ENCODE measurements around the gene ZFYVE28. TPM values are rescaled to one million over a fixed set of nuclear protein-coding genes. Genes with fewer than 3 reads are reported as not detected.
"Not testable (repeated sequence)": the region's sequence is repeated elsewhere in the genome, so short reads cannot be mapped to it uniquely, and the experiment has no call there.

ZFYVE28 gene
- polyA plus RNA-seq, 1 donor from 2014 or later = 1.0 TPM

DNA sequence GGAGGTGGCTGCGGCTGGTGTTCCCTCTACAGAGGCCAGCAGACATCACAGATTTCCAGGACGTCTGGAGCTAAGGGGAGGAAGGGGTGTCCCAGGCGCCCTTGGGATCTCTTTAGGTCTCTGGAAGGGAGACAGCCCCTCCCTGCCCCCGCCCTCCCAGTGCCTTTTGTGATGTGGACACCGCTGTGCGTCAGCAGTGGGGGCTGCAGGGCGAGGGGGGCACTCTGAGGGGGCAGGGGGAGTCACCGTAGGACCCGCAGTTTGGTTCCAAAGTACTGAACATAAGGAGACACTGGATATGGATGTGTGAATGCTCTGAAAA lies 130.9 kb downstream of the ZFYVE28 start:
- peak overlapping the region in 1 of 3 donors; percentile 31 for H3K27ac Mint-ChIP-seq
- H3K27me3 Mint-ChIP-seq = peaks cover 2% of the 10 kb centered on the region
- H3K4me1 Mint-ChIP-seq = peaks cover 5 to 8% (median 7%) of the 10 kb centered on the region in 3 donors
- no peak overlapping the region for H3K4me3 Mint-ChIP-seq
- peaks cover 4% of the 10 kb centered on the region for H3K36me3 Mint-ChIP-seq
- no peaks in the 10 kb centered on the region for H3K9me3 Mint-ChIP-seq

DNA sequence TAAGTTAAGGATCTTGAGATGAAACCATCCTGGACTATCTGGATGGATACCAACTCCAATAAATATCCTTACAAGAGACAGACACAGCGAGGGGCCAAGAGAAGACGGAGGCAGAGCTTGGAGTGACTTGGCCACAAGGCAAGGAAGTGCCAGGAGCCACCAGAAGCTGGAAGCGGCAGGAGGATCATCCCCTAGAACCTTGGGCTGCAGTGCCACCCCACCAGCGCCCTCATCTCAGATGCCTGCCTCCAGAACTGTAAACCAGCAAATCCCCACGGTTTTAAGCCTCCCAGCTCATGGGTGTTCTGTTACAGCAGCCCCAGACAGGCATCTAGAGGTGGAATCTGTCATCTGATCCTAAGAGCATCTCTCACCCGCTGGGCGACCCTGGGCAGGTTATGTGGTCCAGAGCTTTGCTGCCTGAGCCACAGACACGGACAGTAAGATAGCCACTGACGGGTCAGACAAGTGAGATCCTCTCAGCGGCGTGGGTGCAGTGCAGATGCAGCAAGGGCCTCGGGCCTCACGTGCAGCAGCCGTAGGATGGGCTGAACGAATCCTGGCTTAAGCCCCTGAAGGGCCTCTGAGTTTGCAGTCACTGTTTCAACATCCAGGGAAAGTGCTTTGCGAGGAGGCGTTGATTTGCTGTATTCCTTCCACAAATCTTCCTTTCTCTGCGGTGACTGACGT lies 131.4 kb downstream of the ZFYVE28 start:
- Mint-ChIP-seq H3K27me3 (peaks cover 2% of the 10 kb centered on the region), H3K9me3 (no peaks in the 10 kb centered on the region), H3K36me3 (peaks cover 4% of the 10 kb centered on the region), H3K27ac (peak overlapping the region in 2 of 3 donors; percentile 31 to 56), H3K4me1 (peaks cover 10% of the 10 kb centered on the region in 3 donors), H3K4me3 (no peak overlapping the region)

DNA sequence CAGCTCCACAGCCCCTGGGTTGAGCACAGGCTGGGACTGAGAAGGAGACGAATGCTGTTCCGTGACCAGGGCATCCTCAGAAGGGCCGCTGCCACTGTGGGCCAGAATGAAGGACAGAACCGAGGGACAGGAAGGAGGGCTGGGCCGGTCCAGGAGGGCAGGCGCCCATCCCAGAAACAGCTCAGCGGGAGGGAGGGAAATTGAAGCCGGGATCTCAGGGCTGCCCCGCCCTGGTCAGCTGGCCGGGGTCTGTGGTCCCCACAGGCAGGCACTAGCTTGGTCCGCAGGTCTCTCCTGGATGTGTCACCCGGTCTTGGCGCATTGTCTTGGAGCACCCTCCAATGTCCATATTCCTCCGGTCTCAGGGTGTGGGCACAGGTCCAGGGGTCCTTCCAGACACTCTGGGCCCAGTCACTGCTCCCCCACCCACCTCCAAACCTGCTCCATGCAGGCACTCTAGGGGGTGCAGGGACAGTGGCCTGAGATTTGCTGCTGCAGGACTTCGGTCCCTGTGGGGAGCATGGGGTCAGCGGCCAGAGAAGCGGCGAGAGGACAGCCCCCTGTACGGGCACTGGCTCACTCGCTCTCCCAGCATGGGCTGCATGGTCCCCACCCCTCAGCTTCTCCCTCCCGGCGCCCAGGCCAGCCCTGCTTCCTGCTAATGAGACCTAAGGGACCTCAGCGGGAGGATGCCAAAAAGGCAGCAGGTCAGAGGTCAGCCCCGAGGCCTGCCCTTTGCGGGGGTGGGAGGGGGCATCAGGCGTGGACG lies 132.6 kb downstream of the ZFYVE28 start:
- H3K36me3 Mint-ChIP-seq = peaks cover 2% of the 10 kb centered on the region
- peaks cover 11 to 15% (median 14%) of the 10 kb centered on the region in 3 donors for H3K4me1 Mint-ChIP-seq
- H3K27me3 Mint-ChIP-seq = peaks cover under 1% of the 10 kb centered on the region
- H3K27ac Mint-ChIP-seq = peak overlapping the region in 1 of 3 donors; percentile 18
- H3K4me3 Mint-ChIP-seq = no peak overlapping the region
- no peaks in the 10 kb centered on the region for H3K9me3 Mint-ChIP-seq

DNA sequence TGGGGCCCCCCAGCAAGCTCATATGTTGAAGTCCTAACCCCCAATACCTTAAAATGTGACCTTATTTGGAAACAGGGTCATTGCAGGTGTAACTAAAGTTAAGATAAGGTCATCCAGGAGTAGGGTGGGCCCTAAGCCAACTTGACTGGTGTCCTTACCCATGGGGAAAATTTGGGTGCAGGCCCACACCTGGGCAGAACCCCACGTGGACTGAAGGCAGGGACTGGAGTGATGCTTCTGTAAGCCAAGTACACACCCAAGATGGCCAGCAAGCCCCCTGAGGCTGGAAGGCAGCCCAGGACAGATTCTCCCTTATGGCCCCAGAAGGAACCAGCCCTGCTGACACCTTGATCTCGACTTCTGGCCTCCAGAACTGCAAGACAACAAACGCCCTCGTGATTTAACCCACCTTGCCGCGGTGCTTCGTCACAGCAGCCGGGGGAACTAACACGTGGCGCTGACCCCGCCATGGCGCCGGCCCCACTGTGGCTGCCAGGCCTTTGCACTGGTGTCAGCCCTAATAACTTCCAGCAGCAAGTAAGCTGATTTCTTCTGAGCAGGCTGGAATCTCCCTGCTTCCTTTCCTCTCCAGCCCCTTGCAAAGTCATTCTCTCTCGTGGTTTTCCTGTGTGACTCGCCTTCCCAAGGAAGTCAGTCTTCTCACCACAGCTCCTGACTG lies 133.4 kb downstream of the ZFYVE28 start:
- no peaks in the 10 kb centered on the region for H3K9me3 Mint-ChIP-seq
- H3K27me3 Mint-ChIP-seq = no peaks in the 10 kb centered on the region
- H3K36me3 Mint-ChIP-seq = peaks cover 2% of the 10 kb centered on the region
- H3K27ac Mint-ChIP-seq = peak overlapping the region in 1 of 3 donors; percentile 67
- peaks cover 8 to 16% (median 15%) of the 10 kb centered on the region in 3 donors for H3K4me1 Mint-ChIP-seq
- H3K4me3 Mint-ChIP-seq = peak overlapping the region in 1 of 4 donors; percentile 23

DNA sequence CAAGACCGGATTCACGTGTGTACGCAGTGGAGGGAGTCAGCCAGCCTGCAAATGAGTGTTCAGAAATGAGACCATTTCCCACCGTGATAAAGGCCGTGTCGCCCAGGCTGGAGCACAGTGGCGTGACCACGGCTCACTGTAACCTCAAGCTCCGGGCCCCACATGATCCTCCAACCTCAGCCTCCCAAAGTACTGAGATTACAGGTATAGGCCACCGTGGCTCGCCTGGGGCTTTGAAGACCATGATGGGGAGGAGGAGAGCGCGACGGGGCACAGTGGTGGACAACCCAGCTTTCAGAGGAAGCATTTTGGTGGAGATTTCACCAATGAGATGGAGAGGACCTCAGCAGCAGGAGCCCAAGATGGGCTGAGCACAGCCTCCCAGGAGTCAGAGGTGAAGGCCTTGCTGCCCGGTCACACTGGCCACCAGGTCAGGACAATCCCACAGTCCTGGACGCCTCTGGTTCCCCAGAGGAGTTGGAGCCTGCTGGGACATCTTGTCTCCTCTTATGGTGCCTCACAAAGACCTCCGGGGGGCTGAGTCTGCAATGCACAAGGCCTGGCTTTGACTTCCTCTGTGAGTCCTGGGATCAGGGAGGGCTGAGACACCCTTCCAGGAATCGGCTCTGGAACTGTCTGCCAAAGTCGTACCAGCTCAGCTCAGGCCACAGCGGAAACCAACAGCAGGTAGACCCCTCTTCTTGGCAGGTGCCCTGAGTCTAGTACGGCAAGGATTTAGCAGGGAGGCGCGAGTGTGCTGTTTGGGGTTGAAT lies 134.1 kb downstream of the ZFYVE28 start:
- Mint-ChIP-seq H3K9me3 (no peaks in the 10 kb centered on the region), H3K27me3 (no peaks in the 10 kb centered on the region), H3K36me3 (peaks cover 2% of the 10 kb centered on the region), H3K4me1 (peaks cover 8 to 19% (median 14%) of the 10 kb centered on the region in 3 donors), H3K4me3 (no peak overlapping the region), H3K27ac (peak overlapping the region in 1 of 3 donors; percentile 67)

DNA sequence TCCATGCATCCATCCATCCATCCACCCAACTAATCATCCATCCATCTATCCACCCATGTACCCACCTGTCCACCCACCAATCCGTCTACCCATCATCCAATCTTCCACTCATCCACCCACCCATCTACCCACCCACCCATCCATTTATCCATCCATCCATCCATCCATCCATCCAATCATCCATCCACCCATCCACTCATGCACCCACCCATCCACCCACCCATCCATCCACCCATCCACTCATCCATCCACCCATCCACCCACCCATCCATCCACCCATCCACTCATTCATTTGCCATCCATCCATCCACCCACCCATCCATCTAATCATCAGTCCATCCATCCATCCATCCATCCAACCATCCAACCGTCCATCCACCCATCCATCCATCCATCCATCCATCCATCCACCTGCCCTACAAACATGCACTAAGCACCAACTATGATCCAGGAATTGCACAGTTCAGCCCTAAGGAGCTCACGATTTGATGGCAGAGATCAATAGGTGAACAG lies 135.2 kb downstream of the ZFYVE28 start:
- no peaks in the 10 kb centered on the region for H3K27me3 Mint-ChIP-seq
- no peak overlapping the region for H3K4me3 Mint-ChIP-seq

DNA sequence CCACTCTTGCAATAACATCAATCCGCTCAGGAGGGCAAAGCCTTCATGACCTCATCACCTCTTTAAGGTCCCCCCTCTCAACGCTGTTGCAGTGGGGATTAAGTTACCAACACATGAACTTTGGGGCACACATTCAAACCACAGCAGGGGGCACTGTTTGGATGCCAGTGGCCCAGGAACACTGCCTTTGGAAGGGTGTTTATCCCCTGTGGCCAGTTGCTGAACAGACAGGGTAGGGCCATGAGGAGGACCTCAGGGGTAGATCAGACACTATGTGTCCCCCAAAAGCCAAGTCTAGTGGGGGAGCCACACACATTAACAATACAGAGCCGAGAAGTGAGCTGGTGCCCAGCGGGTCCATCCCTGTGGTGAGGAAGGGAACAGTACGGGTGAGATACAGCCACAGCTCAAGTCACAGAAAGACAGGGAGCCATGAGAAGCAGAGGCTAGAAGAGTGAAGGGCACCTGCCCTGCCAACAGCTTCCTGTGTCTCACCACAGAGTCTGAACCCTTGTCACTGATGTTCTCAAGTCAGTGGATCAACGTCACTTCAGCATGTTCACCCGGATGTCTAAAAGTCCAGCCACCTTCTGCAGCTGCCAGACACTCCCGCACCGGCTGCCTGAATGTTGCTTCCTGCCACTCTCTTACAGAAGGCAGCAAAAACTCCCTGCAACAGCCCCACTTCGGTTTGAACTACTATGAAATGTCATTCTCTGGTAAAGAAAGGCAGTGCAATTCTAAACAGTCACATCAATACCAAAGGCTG lies 136.7 kb downstream of the ZFYVE28 start:
- peak overlapping the region; percentile 62 to 99 (median 94) for H3K27ac Mint-ChIP-seq
- peak overlapping the region; percentile 11 to 77 (median 56) for H3K4me3 Mint-ChIP-seq
- H3K9me3 Mint-ChIP-seq = no peaks in the 10 kb centered on the region
- H3K36me3 Mint-ChIP-seq = peaks cover 2% of the 10 kb centered on the region
- no peaks in the 10 kb centered on the region for H3K27me3 Mint-ChIP-seq
- peaks cover 8 to 19% (median 14%) of the 10 kb centered on the region in 3 donors for H3K4me1 Mint-ChIP-seq

More for the DNA sequence above, 135.2 kb downstream of the ZFYVE28 start:
- Mint-ChIP-seq H3K9me3 (no peaks in the 10 kb centered on the region), H3K4me1 (peaks cover 8 to 19% (median 14%) of the 10 kb centered on the region in 3 donors), H3K27ac (peak overlapping the region in 1 of 3 donors; percentile 99), H3K36me3 (peaks cover 2% of the 10 kb centered on the region)

DNA sequence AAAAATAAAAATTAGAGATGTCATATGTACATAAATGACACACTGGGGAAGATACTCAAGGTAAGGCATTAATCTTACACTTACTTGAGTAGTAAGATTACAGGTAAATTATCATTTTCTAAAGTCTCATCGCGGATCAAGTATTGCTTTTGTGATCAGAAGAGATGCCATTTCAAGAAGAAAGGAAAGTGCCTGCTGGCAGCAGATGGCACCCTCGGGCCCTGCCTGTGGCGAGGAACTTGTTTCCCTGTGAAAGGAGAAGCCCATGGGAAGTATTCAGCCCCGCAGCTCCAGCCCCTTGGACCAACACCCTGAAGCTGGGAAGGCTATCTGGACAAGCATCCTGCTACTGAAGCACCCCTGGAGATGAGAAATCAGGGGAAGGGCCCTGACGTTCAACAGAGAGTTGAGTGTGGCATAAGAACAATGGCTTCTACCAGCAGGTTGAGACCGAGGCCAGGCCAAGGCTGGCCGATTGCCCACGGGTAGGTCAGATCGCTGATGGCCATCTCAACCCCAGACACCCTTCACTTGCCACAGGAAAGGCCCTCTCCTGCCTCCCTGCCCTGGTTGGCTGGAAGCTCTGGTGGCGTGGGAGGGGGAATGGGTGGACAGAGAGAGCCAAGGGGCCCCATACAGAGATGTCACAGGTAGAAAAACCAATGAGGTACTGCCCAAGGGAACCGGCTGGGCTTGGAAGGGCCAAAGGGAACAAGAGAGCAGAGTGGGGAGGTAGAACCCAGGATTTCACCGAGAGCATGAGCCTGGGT lies 137.7 kb downstream of the ZFYVE28 start:
- peak overlapping the region in 1 of 3 donors; percentile 99 for H3K27ac Mint-ChIP-seq
- peaks cover 0 to 1% (median 0%) of the 10 kb centered on the region in 3 donors for H3K9me3 Mint-ChIP-seq
- no peaks in the 10 kb centered on the region for H3K27me3 Mint-ChIP-seq
- H3K4me1 Mint-ChIP-seq = peaks cover 8 to 19% (median 14%) of the 10 kb centered on the region in 3 donors
- H3K36me3 Mint-ChIP-seq = peaks cover 2% of the 10 kb centered on the region
- H3K4me3 Mint-ChIP-seq = no peak overlapping the region

DNA sequence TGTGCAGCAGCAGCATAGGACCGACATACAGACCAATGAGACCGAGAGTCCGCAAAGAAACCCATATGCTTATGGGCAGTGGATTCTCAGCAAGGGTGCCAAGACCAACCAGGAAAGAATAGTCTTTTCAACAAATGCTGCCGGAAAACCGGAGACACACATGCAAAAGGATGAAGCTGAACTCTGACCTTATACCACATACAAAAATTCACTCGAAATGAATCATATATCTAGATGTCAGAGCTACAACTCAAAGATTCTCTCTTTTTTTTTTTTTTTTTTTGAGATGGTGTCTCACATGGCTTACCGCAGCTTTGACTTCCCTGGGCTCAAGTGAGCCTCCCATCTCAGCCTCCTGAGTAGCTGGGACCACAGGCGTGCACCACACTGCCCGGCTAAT lies 140.5 kb downstream of the ZFYVE28 start:
- H3K9me3 Mint-ChIP-seq = peaks cover 0 to 1% (median 0%) of the 10 kb centered on the region in 3 donors
- no peak overlapping the region for H3K27ac Mint-ChIP-seq
- peaks cover 8 to 19% (median 14%) of the 10 kb centered on the region in 3 donors for H3K4me1 Mint-ChIP-seq
- H3K36me3 Mint-ChIP-seq = no peaks in the 10 kb centered on the region
- no peaks in the 10 kb centered on the region for H3K27me3 Mint-ChIP-seq
- H3K4me3 Mint-ChIP-seq = no peak overlapping the region

DNA sequence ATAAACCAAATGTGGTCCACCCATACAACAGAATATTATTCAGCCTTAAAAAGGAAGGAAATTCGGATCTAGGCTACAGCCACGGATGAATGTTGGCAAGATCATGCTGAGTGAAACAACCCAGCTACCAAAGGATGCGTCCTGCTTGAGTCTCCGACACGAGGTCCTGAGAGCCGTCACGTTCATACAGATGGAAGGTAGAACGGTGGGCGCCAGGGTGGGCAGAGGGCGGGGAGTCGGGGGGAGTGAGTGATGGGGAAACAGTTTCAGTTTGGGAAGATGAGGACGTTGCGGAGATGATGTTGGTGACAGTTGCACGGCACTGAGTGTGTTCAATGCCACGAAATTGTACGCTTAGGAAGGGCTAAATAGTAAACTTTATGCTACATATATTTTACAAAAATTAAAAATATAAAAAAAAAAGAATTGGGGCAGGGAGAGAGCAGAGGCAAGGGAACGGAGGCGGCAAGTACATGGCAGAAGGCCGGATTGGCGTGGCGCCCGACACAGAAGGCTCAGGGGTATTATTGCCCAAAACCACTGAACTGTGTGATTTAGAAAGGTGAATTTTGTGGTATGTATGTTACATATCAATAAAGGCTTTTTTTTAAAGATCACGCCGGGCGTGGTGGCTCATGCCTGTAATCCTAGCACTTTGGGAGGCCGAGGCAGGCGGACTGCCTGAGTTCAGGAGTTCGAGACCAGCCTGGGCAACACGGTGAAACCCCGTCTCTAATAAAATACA lies 141.7 kb downstream of the ZFYVE28 start:
- Mint-ChIP-seq H3K4me1 (peaks cover 1 to 11% (median 9%) of the 10 kb centered on the region in 3 donors), H3K27ac (no peak overlapping the region), H3K9me3 (peaks cover 0 to 1% (median 0%) of the 10 kb centered on the region in 3 donors), H3K36me3 (no peaks in the 10 kb centered on the region), H3K27me3 (no peaks in the 10 kb centered on the region), H3K4me3 (no peak overlapping the region)

DNA sequence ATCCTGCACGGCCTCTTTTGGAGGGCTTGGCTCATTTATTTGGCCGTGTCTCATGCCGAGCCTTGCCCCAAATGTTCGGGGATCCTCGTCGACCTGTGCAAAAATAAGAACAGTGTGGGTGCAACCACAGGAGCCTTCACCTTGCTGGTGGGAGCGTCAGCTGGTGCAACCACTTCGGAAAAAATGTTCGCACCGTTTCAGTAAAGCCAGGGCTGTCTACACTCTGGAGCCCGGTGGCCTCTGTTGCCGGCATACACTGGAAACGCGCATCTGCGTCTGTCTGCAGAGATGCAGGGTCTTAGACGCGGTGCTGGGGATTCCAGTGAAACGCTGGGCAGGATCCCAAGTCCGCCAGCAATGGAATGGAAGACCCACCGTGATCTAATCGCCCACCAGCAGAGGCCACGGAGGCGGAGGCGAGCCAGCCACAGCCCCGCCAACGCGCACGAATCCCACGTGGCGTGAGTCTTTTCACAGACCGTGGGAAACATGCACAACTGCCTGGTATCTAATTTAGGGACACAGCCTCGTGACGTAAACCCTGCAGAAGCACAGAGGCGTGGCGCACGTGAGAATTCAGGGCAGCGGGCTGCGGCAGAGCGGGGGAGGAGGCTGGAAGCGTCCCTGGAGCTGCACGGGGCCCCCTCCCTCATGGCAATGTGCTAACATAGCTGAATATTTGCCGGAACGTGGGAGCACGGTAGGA lies 142.7 kb downstream of the ZFYVE28 start:
- Mint-ChIP-seq H3K4me3 (no peak overlapping the region), H3K27ac (no peak overlapping the region), H3K4me1 (peaks cover 0 to 5% (median 5%) of the 10 kb centered on the region in 3 donors)

DNA sequence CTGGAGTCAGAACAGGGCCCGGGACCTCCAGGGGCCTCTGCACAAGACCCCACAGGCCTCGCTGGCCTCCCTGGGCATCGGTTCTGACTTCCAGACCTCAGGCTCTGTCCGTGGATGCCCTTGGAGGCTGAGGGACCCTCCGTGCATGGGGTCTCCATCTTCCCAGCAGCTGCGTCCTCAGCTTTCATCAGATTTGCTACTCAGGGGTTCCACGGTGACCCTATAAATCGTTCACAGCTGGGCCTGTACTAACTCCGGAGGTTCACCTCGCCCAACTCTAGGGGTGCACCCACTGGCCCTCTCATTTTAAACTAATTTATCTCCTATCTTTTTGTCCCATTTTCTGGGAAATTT lies 143.4 kb downstream of the ZFYVE28 start:
- not testable (repeated sequence) for H3K4me3 Mint-ChIP-seq, H3K27me3 Mint-ChIP-seq, H3K4me1 Mint-ChIP-seq, H3K36me3 Mint-ChIP-seq, H3K9me3 Mint-ChIP-seq, H3K27ac Mint-ChIP-seq

More for the DNA sequence above, 142.7 kb downstream of the ZFYVE28 start:
- no peaks in the 10 kb centered on the region for H3K36me3 Mint-ChIP-seq
- H3K27me3 Mint-ChIP-seq = peaks cover 1% of the 10 kb centered on the region
- peaks cover 0 to 1% (median 0%) of the 10 kb centered on the region in 3 donors for H3K9me3 Mint-ChIP-seq
